H9 (cell line): ENCODE results near the gene OR11H7. TPM values are rescaled to one million over a fixed set of nuclear protein-coding genes. Genes with fewer than 3 reads are reported as not detected.

Experiments
- DNase-seq: peaks from one replicate; pipeline ENCODE4 v3.0.0-alpha.2; 2017
- H2AFZ ChIP-seq: one replicate; pipeline ENCODE4 v1.6.1; 2013; ENCODE audit warnings: mild to moderate bottlenecking, low read length, control low read depth, moderate library complexity
- H2AK5ac ChIP-seq: 2 replicates; pipeline ENCODE4 v1.6.1; 2013; ENCODE audit warnings: low read length, control low read depth, mixed read lengths; ENCODE audit not compliant: insufficient read length
- H2BK120ac ChIP-seq: one replicate; pipeline ENCODE4 v1.6.1; 2013; ENCODE audit warnings: low read depth, mild to moderate bottlenecking, low read length, control low read depth, inconsistent platforms; ENCODE audit not compliant: poor library complexity, severe bottlenecking
- H2BK12ac ChIP-seq: 2 replicates; pipeline ENCODE4 v1.6.1; 2013; ENCODE audit warnings: low read length, control low read depth, mixed read lengths, low read depth; ENCODE audit not compliant: insufficient read length
- H2BK15ac ChIP-seq: 2 replicates; pipeline ENCODE4 v1.6.1; 2013; ENCODE audit warnings: low read depth, low read length, control low read depth
- H2BK20ac ChIP-seq: one replicate; pipeline ENCODE4 v1.6.1; 2013; ENCODE audit warnings: low read depth, mild to moderate bottlenecking, low read length, control low read depth, inconsistent platforms; ENCODE audit not compliant: poor library complexity, severe bottlenecking
- H2BK5ac ChIP-seq: 2 replicates; pipeline ENCODE4 v1.6.1; 2013; ENCODE audit warnings: low read length, control low read depth, mixed read lengths; ENCODE audit not compliant: insufficient read length
- H3K14ac ChIP-seq: 2 replicates; pipeline ENCODE4 v1.6.1; 2013; ENCODE audit warnings: low read length, control low read depth; ENCODE audit not compliant: insufficient read depth
- H3K18ac ChIP-seq: 2 replicates; pipeline ENCODE4 v1.6.1; 2013; ENCODE audit warnings: low read depth, mild to moderate bottlenecking, mixed read lengths, low read length, control low read depth; ENCODE audit not compliant: insufficient read length
- H3K23ac ChIP-seq: 2 replicates; pipeline ENCODE4 v1.6.1; 2013; ENCODE audit warnings: low read length, control low read depth, mixed read lengths, low read depth; ENCODE audit not compliant: insufficient read length
- H3K23me2 ChIP-seq: 2 replicates; pipeline ENCODE4 v1.6.1; 2013; ENCODE audit warnings: low read depth, mild to moderate bottlenecking, mixed read lengths, low read length, control low read depth; ENCODE audit not compliant: insufficient read length, poor library complexity, severe bottlenecking
- H3K27ac ChIP-seq: 2 replicates; pipeline ENCODE4 v1.5.1; 2013; ENCODE audit warnings: low read length, control low read depth, mixed read lengths, low read depth; ENCODE audit not compliant: insufficient read length
- H3K27me3 ChIP-seq: 2 replicates; pipeline ENCODE4 v1.6.1; 2013; ENCODE audit warnings: low read length, control low read depth, inconsistent platforms; ENCODE audit not compliant: insufficient read depth
- H3K4ac ChIP-seq: 2 replicates; pipeline ENCODE4 v1.6.1; 2013; ENCODE audit warnings: low read depth, mild to moderate bottlenecking, control low read depth, inconsistent platforms, low read length, moderate library complexity
- H3K4me1 ChIP-seq: 2 replicates; pipeline ENCODE4 v1.6.1; 2013; ENCODE audit warnings: low read length, control low read depth, inconsistent platforms; ENCODE audit not compliant: insufficient read depth
- H3K4me2 ChIP-seq: 2 replicates; pipeline ENCODE4 v1.6.1; 2013; ENCODE audit warnings: low read length, control low read depth, mixed read lengths; ENCODE audit not compliant: insufficient read length, insufficient read depth
- H3K56ac ChIP-seq: 2 replicates; pipeline ENCODE4 v1.6.1; 2013; ENCODE audit warnings: low read depth, mild to moderate bottlenecking, mixed read lengths, low read length, control low read depth; ENCODE audit not compliant: insufficient read length
- H3K79me1 ChIP-seq: 2 replicates; pipeline ENCODE4 v1.6.1; 2013; ENCODE audit warnings: low read depth, mild to moderate bottlenecking, moderate library complexity, low read length, control low read depth, inconsistent platforms; ENCODE audit not compliant: insufficient read depth, poor library complexity, severe bottlenecking
- H3K79me2 ChIP-seq: 2 replicates; pipeline ENCODE4 v1.6.1; 2013; ENCODE audit warnings: low read length, control low read depth, inconsistent platforms; ENCODE audit not compliant: insufficient read depth
- H3K9ac ChIP-seq: 2 replicates; pipeline ENCODE4 v1.6.1; 2013; ENCODE audit warnings: low read length, control low read depth, mixed read lengths; ENCODE audit not compliant: insufficient read length; ENCODE audit errors: extremely low read depth
- H3K9me3 ChIP-seq: one replicate; pipeline ENCODE4 v1.6.1; 2013; ENCODE audit warnings: low read depth, low read length, inconsistent platforms; ENCODE audit not compliant: control insufficient read depth
- H3T11ph ChIP-seq: one replicate; pipeline ENCODE4 v1.6.1; 2013; ENCODE audit warnings: mild to moderate bottlenecking, low read length, control low read depth, inconsistent platforms
- H4K20me1 ChIP-seq: one replicate; pipeline ENCODE4 v1.6.1; 2013; ENCODE audit not compliant: control insufficient read depth, insufficient read length, insufficient read depth
- H4K5ac ChIP-seq: 2 replicates; pipeline ENCODE4 v1.6.1; 2013; ENCODE audit warnings: low read depth, mild to moderate bottlenecking, mixed read lengths, low read length, control low read depth; ENCODE audit not compliant: insufficient read length
- H4K8ac ChIP-seq: replicated peaks from 2 replicates; pipeline ENCODE4 v1.6.1; 2013; ENCODE audit warnings: low read length, control low read depth, mixed read lengths, low read depth; ENCODE audit not compliant: insufficient read length
- H4K91ac ChIP-seq: 2 replicates; pipeline ENCODE4 v1.6.1; 2013; ENCODE audit warnings: low read depth, mild to moderate bottlenecking, moderate library complexity, mixed read lengths, low read length, control low read depth; ENCODE audit not compliant: insufficient read length
- H3K27ac Mint-ChIP-seq, 3 experiments: 2 replicates in 2 of 3; 3 replicates in 1 of 3; pipeline ENCODE4 v1.8.0; 2020 to 2021; ENCODE audit warnings: mixed read lengths in 3 of 3, mild to moderate bottlenecking in 1 of 3, moderate library complexity in 1 of 3
- H3K27me3 Mint-ChIP-seq: 2 replicates; pipeline ENCODE4 v1.8.0; 2021; ENCODE audit warnings: low read depth, mild to moderate bottlenecking, moderate library complexity, mixed read lengths
- H3K36me3 Mint-ChIP-seq, 3 experiments: 2 replicates in 2 of 3; 3 replicates in 1 of 3; pipeline ENCODE4 v1.8.0; 2020 to 2021; ENCODE audit warnings: low read depth in 3 of 3, mixed read lengths in 3 of 3; ENCODE audit not compliant: insufficient read depth in 1 of 3
- H3K4me1 Mint-ChIP-seq, 2 experiments: 2 replicates each; pipeline ENCODE4 v1.8.0; 2020; ENCODE audit warnings: mixed read lengths in 2 of 2
- H3K4me3 Mint-ChIP-seq, 2 experiments: 2 replicates in 1 of 2; 3 replicates in 1 of 2; pipeline ENCODE4 v1.8.0; 2020 to 2021; ENCODE audit warnings: mild to moderate bottlenecking in 2 of 2, mixed read lengths in 2 of 2, moderate library complexity in 1 of 2
- H3K9me3 Mint-ChIP-seq, 2 experiments: 2 replicates in 1 of 2; 3 replicates in 1 of 2; pipeline ENCODE4 v1.8.0; 2020; ENCODE audit warnings: mild to moderate bottlenecking in 2 of 2, mixed read lengths in 2 of 2, moderate library complexity in 1 of 2
- CTCF ChIP-seq: fragments of 200-600 bp; sonication (generic); conservative IDR thresholded peaks from 3 replicates; pipeline ENCODE4 v1.8.0; 2021; ENCODE audit warnings: antibody characterized with exemption, mild to moderate bottlenecking
- WGBS: extraction: QIAGEN DNeasy Blood & Tissue Kit; methylation state at CpG from one replicate; pipeline ENCODE4 v1.1.7; 2013; ENCODE audit warnings: missing lambda C conversion rate, low lambda C conversion rate, mixed read lengths; ENCODE audit not compliant: insufficient read length; ENCODE audit errors: extremely low coverage; 5-methylcytosine and 5-hydroxymethylcytosine counted together
- total RNA-seq: library from RNA; stranded (reverse); gene quantifications from 2 replicates; pipeline ENCODE4 v1.2.1, GENCODE V29; 2021

Gene OR11H7
- total RNA-seq, 1 experiment from 2014 or later: not detected

GRCh38 chr14:20247646-20248246 is 19.0 kb downstream of the OR11H7 start:
- Histone ChIP-seq H3K56ac (no peak overlapping the region), H3K79me1 (no peaks in the 10 kb centered on the region), H4K91ac (no peak overlapping the region), H3K4ac (no peak overlapping the region), H4K20me1 (no peaks in the 10 kb centered on the region), H3T11ph (no peak overlapping the region), H2BK15ac (no peak overlapping the region), H2AFZ (no peak overlapping the region), H2BK20ac (no peak overlapping the region), H4K5ac (no peak overlapping the region), H3K4me2 (no peak overlapping the region), H3K27me3 (no peaks in the 10 kb centered on the region), H3K23ac (no peak overlapping the region), H2BK120ac (no peak overlapping the region), H3K27ac (no peak overlapping the region), H2AK5ac (no peak overlapping the region), H3K9me3 (peaks cover 56% of the 10 kb centered on the region), H3K14ac (no peak overlapping the region), H3K79me2 (no peaks in the 10 kb centered on the region), H3K4me1 (no peaks in the 10 kb centered on the region), H2BK5ac (no peak overlapping the region), H4K8ac (no peak overlapping the region), H3K18ac (no peak overlapping the region), H3K23me2 (no peaks in the 10 kb centered on the region), H2BK12ac (no peak overlapping the region), H3K9ac (no peak overlapping the region)
- TF ChIP-seq CTCF: peak; percentile 40; the same call in 2 of the 3 replicates
- Mint-ChIP-seq H3K4me3 (no peak overlapping the region), H3K27ac (no peak overlapping the region), H3K36me3 (peaks cover 4 to 10% (median 7%) of the 10 kb centered on the region in 3 experiments; a peak in 5 of 7 replicates), H3K9me3 (peaks cover 63 to 66% of the 10 kb centered on the region in 2 experiments), H3K4me1 (no peaks in the 10 kb centered on the region), H3K27me3 (no peaks in the 10 kb centered on the region; the same call in none of the 2 replicates)
- no CpG with 5 or more reads among the region's 3 CpGs for WGBS
- no peak for DNase-seq
